GM19351 (cell line): ENCODE data around the gene OPCML.

ENCODE experiments used
- ATAC-seq: cut with Tn5 transposase; IDR thresholded peaks from one replicate; pipeline ENCODE4 v1.9.1; 2021; ENCODE audit warnings: mild to moderate bottlenecking, moderate library complexity; ENCODE audit not compliant: unreplicated experiment

The OPCML gene

DNA sequence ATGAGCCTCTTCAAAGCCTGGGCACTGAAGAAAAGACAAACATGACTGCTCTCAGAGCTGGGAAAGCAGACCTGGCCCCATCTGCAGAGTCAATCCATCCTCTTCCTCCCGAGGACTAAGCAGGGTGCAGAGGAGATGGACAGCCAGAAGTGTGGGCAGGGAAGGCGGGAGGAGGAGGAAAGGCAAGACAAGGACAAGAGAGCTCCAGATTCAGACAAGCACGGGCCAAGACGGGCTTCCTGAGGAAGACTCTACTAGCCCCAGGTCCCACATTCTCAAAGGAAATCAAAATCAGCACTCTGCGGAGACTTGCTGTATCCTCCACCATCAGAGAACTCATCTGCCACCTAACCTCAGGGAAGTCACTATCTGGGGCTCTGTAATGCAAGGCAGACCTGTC lies 28.5 kb downstream of the OPCML start:
- ATAC-seq: no peak

DNA sequence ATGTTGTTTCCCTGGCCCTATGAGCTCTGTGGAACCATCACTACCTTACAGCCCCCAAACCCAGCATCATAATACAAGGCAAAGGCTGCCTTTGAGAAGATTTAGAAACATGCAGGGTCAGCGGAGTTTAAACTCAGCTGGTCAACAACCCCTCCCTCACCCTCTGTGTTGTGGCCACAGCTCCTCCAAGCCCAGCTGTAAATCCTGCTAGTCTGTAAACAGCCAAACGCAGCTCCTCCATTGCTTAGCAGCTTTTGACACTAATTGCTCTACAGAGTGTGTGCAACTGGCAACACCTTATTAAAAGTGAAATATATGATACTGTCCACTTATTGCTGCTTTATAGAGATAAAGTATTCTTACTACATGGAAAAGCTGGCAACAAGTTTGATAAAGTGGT lies 29.1 kb downstream of the OPCML start:
- no peak for ATAC-seq

DNA sequence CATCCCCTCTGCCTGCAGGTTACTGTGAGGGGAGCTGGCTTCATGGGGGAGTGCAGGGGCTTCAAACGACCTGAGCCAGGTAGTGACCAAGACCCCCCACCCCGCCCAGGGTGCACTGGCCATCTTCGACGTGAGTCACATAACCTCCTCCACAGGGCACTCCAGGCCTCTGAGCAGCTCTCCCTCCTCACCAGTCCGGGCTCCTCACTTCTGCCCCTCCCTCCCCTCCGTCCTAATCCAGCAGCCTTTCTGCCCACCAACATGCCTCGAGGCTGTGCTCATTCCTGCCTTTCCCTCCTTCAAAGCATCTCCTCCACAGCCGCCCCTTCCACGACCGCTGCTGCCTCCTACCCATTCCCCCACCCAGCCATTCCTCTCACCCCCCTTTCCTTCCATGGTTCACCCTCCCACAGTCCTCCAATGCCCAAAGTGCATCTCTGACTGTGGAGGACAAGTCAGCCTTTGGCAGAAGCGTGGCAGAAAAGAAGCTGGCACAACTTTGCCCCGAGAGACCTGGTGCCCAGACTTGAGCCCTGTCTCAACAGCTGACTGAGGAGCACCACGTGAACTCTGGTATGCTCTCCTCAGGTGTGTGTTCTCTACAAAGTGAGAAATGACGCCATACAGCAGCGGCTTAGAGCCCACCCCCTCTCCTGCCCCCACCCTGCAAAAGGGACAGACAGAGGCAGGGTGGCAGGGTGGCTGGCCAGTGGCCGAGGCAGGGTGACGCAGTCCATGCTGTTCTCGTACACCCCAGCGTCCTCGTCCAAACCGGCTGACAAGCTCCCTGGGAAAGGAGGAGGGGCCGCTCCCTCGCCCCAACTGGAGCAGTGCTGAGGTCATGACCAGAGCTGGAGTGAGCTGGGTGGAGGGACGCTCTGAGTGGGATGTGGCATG lies 30.4 kb downstream of the OPCML start:
- no peak for ATAC-seq

DNA sequence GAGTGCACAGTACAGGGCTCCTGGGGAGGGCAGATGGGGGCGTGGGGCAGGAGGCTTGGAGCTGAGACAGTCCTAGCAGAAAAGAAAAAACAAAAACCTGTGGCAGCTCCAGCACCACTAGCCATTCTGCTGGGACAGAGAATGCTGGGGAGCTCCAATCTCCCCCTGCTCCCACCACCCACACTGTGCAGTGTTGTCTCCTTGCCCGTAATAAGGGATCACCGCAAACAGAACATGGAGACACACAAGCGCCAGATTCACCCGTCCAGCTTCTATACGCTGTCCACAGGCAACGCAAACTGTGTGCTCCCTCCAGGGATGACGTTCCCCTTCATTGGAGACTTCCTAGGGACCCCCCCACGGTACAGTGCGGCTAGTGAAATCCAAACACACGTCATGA lies 31.4 kb downstream of the OPCML start:
- ATAC-seq: no peak

DNA sequence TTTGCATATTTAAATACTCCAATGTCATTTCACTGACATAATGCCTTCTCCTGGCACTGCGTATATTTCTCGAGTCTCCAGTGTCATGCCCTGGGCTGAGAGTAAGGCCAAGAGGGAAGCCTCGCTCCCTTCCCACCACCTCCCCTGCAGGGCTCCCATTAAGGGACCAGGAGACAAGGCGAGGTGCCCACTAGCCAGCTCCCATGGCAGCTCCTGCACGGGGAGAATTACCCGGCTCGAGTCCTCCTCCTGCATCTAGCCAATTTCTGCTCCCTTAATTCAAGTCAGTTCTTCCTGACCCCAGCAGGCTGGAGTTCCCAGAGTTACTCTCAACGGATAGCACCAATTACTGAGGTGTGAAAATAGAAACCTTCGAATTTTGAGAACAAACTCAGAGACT lies 31.9 kb downstream of the OPCML start:
- ATAC-seq: no peak

DNA sequence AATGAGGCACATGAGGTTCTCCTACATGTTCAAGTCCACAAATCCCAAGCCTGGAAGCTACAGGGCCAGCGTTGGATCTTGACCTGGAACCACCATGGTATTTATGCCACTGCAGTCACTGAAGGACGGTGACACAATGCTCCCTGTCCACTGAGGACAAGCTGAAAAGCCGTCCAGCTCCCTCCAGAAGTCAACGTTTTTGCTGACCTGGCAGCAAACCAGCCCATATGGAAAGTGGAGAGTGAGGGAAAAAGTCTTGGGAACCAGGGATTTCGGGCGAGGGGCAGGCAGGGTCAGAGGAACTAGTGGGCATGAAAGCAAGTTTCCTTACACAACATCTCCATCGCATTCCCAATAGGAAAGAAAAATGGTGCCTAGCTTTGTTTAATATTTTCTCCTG lies 33.3 kb downstream of the OPCML start:
- ATAC-seq: no peak

DNA sequence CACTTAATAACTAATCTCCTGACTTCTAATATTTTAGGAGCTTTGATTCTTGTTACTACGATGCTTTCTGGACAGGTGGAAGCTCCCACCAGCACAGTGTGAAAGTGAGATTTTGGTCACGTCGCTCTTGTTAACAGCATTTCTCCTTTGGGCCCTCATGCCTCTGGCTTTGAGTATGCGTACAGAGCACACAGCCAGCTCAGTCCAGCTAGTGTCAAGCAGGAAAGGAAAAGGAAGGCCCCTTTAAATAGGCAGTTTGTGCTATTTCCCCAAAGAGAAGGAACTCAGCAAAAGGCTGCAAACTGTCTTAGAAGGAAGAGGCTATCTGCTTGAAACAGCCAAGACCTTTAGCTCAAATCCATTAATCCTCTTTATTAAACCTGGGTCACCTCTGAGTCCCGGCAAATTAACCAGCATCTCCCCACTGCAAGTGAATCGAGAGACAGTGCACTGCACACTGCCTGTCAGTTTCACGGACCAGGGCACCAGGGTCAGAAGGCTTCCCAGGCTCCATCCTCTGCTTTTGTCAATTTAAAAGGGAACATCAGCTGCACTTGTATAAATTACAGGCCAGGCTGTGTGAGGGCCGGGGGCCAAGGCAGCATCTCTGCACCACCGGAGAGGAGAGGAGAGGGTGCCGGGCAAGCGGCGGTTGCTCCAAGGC lies 34.7 kb downstream of the OPCML start:
- no peak for ATAC-seq

DNA sequence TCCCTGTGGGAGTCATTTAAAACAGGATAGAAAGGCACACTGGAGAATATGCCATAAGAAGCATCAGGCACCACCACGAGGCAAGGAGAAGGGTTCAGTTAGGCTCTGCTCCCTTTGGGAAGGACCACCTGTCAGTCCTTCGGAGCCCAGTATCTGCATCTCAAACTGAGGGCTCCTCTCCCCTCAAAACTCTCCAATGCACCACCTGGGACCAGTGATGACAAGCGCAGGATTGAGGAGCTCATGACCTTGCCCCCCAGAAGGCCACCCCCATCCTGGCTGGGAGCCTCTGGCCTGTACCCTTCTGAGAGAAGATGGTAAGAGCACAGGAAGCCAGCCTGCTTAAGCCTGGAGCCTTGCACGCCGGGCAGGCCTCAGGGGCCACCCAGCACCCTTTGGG lies 39.4 kb downstream of the OPCML start:
- no peak for ATAC-seq

DNA sequence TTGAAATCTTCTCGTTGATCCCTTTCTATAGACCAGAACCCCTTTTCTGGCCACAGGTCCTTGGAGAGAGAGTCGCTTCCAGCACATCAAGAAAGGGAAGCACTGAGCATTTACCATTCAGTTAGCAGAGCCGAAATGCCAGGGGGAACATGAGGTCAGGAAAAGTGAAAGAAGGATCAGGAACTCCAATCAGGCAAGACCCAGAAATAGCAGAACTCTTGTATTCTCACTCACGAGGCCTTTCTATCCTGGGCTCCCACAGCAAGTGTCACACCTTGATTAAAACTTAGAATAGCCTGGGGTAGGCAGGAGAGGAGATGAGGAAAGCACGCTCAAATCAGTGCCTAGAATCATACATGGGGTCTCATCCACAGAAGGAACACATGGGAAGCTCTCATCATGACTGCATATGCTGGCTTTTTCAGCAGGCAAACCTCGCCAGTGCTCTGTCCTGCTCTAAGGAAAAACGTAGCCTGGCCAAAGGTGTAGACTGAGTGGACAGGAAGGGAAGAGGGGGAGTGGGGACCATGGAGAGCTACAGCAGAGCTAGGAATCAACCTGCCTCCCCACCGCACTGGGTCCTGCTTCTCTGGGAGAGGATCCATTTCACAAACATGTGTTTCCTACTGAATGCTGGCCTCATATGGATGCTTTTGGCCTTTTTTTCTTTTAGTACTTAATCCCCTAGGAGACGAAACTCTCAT lies 40.5 kb downstream of the OPCML start:
- ATAC-seq: no peak

DNA sequence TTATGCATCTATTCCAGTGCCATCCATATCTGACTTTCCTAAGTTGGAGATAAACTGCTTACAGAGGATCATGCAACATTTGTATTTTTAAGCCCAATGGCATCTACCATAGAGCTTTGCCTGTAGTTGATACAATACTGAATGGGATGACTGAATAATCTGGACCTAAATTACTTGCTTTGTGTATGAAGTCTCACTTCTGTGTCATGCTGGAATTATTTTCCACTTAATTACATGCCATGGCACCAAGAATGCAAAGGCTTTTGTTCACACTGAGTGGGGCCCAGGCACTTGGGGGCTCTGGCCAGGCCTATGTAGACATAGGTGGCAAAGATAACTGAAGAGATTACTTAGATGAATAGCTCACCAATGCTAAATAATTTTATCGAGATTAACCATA lies 51.6 kb downstream of the OPCML start:
- no peak for ATAC-seq

DNA sequence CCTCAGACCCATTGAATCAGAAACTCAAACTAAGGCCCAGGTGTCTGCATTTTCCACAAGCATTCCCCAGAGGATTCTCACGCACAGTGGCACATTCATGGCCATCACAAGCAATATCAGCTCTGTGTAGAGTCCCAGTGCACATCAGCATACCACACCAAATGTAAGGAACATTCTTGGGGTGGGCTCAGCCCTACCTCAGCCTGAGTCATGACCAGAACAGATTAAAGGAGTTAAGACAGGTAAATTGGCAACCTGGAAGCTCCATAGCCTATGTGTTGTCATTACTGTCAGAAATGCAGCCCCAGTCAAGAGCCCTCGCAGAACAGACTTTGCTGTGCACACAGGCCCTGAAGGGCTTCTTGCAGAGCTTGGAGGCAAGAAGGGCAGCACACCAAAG lies 53.1 kb downstream of the OPCML start:
- ATAC-seq: no peak

DNA sequence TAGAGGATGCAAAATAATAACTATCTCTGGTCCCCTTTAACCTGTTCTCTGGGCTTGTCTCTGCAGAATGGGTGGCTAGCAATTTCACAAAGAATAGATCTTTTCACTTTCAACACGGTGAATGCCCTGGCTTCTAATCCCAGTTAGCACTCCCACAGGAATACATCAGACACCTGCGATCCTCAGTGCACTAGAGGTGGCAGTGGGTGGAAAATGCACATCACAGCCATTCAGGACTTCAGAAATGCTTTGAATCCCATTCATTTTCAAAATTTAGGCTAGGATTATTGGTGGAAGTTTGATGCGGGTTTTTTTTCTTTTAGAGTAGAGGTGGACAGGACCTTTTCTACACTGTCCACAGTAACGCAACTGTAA lies 55.1 kb downstream of the OPCML start:
- ATAC-seq: no peak

DNA sequence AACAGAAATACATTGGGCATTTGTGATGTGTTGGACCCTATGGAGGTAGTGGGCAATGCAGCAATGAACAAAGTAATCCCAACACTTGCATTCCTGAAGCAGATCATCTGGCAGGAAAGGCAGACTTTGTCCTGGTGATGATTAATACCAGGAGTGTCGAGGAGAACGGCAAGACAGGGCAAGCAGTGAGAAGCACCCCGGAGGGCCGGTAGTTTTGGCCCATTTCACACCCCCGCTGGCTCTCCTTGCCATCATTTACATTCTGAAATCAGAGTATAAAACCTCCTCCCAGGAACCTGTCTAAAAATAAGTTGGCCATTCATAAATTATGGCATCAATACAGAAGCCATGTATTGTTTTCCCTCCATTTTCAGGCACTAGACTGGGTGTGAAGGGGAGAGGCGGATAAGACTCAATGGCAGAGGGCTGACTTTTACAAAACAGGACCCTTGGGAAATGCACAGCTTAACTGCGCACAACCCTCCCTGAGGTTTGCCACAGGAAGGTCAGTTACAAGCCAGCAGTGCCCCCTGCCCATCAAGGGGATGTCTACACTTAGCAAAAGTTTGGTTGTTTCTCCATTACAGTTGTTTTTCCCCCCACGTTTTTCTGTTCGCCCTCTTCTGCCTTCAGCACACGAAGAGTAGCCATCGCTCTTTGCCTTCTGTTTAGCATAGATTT lies 55.6 kb downstream of the OPCML start:
- no peak for ATAC-seq

DNA sequence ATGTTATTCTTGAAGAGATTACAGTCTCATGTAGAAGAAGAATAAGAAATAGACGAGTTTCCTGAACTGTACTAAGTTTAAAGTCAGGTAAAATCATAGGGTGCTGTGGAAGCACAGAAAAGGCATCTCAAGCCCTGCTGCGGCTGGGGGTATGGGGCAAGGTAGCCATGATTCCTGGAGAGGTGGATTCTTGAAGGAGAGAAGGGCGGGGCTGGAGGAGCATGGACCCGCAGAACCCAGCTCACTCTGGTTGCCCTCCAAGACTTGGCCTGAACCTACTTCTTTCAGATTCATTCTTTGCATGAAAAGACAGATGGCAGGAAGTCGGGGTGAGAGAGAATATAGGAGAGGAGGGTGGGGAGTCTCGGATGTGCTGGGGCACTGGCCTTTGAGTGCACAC lies 57.8 kb downstream of the OPCML start:
- no peak for ATAC-seq

DNA sequence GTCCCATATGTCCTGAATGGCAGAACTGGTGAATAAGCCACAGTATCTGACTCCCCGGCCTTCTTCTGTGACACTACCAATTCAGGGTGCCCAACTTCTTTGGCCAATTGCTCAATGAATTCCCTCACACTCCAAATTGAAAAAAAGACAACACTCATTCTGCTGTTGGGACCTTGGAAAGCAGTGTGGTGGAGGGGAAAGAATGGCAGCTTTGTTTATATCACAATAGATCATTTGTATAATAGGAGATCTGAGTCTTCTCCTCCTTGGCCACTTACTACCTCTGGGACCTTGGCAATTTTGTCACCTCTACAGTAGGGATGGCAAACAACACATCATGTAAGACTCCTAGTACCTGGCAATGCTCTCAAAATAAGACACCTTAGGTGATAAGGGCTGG lies 64.6 kb downstream of the OPCML start:
- ATAC-seq: no peak

DNA sequence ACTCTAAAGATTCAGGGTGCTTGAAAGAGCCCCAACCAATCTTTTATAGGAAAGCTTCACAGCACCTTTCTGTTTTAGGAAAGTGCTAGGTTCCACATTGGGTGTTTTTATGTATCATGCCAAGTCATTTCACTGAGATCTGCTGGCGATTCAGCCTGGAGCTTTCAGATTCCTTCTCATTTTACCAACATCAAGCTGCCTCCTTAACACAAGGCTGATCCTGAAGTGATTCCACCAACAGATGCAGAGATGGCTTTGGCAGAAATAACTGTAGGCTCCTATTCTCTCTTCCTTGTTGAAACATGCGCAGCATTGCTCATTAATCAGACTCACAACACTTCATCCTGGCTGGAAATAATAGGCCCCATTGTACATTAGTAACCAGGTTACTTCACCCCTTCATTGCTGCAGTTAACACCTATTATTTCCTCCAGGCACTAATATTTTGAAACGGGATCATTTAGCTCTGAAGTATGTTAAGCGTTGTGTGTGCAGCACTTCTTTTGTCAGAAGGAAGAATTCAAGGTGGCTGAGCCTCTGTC lies 89.0 kb downstream of the OPCML start:
- no peak for ATAC-seq

DNA sequence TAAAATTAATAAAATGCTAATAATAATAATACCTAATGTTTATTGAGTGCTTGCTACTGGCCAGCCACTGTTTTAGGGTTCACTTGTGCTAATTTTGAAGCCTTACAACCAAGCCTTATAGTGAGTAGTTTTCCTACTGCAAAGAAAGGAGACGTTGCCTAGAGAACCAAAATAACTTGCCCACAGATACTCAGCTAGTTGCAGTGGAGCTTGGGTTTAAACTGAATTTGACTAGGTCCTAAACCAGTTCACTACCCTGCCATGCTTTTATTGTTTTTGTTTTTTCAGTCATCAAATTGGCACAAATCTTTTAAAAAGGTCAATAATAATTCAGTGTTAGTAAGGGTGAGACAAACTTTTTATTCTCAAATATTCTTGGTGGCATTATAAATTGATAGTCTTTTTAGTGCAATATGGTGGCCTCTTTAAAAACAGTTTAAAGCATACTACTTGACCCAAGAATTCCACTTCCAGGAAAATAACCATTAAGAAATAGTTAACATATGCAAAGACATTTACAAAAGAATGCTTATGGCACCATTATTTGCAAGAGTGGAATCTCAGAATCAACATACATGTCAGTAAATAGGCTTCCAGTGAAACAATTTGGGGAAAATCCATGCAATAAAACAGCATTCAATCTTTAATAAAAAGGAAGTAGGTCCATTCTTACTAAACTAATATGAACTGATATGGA lies 90.2 kb downstream of the OPCML start:
- no peak for ATAC-seq

DNA sequence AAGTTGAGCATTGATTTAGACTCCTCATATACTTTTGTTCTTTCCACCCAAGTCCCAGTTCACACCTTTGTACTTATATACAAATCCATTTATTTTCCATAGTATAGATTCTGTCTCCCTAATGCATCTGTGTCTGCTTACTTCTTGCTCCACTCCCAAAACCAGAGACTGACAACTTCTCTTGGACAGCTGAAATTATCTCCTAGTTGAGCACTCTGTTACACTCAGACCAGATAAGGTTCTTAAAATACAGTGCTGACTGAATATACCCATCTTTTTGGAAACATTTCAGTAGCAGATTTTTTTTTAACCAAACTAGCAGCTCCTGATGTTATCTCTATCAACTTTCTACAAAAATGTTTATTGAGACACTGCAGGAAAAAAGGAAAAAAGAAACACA lies 106.3 kb downstream of the OPCML start:
- no peak for ATAC-seq

DNA sequence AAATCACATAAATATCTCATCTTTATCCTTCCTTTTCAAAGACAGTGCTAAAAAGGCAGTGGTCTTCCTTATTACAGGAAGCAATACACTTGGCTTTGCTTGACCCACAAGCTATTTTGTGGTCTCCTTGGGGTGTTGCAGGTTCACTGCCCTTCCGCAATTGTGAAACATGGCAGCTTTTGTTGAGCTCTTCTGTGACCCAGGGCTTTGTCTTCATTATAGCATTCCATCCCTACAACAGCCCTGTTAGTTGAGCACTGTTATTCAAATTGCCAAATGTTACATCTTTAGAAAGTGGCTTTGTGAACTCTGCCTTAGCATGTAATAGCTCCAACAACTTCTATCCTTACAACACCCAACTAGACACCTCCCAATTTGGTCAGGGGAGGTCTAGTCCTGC lies 107.1 kb downstream of the OPCML start:
- no peak for ATAC-seq

DNA sequence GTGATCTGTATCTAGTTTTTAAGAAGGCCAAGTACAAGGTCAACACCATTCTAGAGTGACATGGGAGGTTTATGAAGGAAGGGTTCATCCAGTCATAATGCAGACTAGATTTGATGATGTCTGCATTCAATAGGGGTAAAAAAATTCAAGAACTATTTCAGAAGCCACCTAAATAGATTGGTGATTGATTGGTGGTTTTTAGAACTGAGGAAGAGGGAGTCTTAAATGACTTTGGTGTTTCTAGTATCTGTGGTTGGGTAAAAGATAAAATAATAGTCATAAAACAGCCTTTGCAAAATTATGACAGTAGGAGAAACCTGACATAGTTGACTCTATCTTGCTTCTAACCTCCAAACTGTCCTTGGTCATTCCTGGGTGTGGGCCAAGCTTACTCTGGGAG lies 114.1 kb downstream of the OPCML start:
- no peak for ATAC-seq

DNA sequence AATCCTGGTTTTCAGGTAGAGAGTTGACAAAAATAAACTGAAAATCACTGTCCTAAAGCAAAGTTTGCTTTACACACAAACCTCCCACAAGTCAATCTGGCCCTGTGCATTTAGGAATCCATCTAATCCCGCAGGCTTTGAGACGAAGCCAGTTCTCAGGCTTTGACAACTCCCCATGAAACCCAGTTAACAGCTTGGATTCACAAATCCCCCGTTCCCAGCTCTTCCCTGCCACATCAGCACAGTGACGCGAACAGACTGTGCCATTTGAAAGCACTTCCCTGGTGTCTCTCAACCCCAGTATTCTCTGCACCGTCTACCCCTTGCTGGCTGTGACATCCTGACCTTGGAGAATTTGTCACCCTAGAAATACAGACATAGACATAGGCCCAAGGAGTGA lies 117.8 kb downstream of the OPCML start:
- ATAC-seq: no peak
